MM.1S (cell line): ENCODE data around the gene ACVR1.

Experiments
- EZH2phosphoT487 ChIP-seq: fragments of 300-600 bp; sonication (generic); IDR thresholded peaks from 2 replicates; pipeline ENCODE4 v1.6.1; 2018; ENCODE audit warnings: antibody characterized with exemption, low read length
- TF ChIP-seq, protein P1 (sequence below): fragments of 300-600 bp; sonication (generic); IDR thresholded peaks from 2 replicates; pipeline ENCODE4 v1.5.1; 2016; ENCODE audit warnings: antibody characterized with exemption, low read length, mixed read lengths

DNA sequence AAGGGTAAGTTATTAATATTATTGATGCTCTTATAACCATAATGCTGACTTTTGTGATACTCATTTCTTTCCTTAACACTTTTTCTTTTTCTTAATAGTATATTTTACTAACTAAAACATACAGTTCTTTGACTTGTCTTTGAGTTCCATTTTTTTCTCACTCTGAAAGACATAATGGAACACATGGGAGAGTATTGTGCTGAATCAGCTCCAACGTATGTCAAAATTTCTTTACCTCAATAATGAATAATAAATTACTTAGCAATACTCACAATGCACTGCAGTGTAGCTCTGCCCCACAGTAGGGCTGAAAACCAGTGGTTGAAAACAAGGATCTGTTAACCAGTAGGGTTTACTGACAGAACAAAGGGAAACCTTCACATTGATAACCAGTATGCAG is 40.7 kb downstream of the ACVR1 start:
- TF ChIP-seq, protein P1, sequence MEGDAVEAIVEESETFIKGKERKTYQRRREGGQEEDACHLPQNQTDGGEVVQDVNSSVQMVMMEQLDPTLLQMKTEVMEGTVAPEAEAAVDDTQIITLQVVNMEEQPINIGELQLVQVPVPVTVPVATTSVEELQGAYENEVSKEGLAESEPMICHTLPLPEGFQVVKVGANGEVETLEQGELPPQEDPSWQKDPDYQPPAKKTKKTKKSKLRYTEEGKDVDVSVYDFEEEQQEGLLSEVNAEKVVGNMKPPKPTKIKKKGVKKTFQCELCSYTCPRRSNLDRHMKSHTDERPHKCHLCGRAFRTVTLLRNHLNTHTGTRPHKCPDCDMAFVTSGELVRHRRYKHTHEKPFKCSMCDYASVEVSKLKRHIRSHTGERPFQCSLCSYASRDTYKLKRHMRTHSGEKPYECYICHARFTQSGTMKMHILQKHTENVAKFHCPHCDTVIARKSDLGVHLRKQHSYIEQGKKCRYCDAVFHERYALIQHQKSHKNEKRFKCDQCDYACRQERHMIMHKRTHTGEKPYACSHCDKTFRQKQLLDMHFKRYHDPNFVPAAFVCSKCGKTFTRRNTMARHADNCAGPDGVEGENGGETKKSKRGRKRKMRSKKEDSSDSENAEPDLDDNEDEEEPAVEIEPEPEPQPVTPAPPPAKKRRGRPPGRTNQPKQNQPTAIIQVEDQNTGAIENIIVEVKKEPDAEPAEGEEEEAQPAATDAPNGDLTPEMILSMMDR = no peak
- no peak for TF ChIP-seq EZH2phosphoT487
